Effector memory CD8-positive, alpha-beta T cell (primary cell): ENCODE results near the gene TAS2R60.
"Not testable (repeated sequence)": the region's sequence is repeated elsewhere in the genome, so short reads cannot be mapped to it uniquely, and the experiment has no call there.

ENCODE experiments used
- ATAC-seq: fragments of 150-1000 bp; cut with Tn5 transposase; replicated peaks from 2 replicates; pipeline ENCODE4 v1.10.0; 2021; ENCODE audit warnings: mild to moderate bottlenecking, moderate library complexity
- DNase-seq, 3 experiments: peaks; one replicate each; pipeline ENCODE4 v3.0.0; 2021
- H3K27ac Mint-ChIP-seq, 2 donors: one replicate each; pipeline ENCODE4 v1.8.0; 2022; ENCODE audit warnings: mild to moderate bottlenecking in 2 of 2, mixed read lengths in 2 of 2, moderate library complexity in 2 of 2
- H3K27me3 Mint-ChIP-seq, 2 donors: one replicate each; pipeline ENCODE4 v1.8.0; 2022; ENCODE audit warnings: mixed read lengths in 2 of 2
- H3K36me3 Mint-ChIP-seq: one replicate; pipeline ENCODE4 v1.8.0; 2022; ENCODE audit warnings: mild to moderate bottlenecking, moderate library complexity, mixed read lengths; ENCODE audit not compliant: insufficient read depth
- H3K4me1 Mint-ChIP-seq, 2 donors: one replicate each; pipeline ENCODE4 v1.8.0; 2022; ENCODE audit warnings: low read depth in 2 of 2, mixed read lengths in 2 of 2
- H3K4me3 Mint-ChIP-seq, 2 donors: one replicate each; pipeline ENCODE4 v1.8.0; 2022; ENCODE audit warnings: mild to moderate bottlenecking in 2 of 2, mixed read lengths in 2 of 2, moderate library complexity in 2 of 2
- H3K9me3 Mint-ChIP-seq, 2 donors: one replicate each; pipeline ENCODE4 v1.8.0; 2022; ENCODE audit warnings: mixed read lengths in 2 of 2
- total RNA-seq, 9 experiments: gene quantifications; one replicate each; lab custom pipeline; 2026; lab: John Stamatoyannopoulos, UW

The TAS2R60 gene
- 0 to 2.1 (median 0) reads per million in 9 experiments for total RNA-seq

- Mint-ChIP-seq H3K36me3 (no peaks in the 10 kb centered on the region), H3K27ac (no peak within 1 kb of the TSS), H3K4me3 (no peak within 1 kb of the TSS), H3K27me3 (peaks cover 7 to 9% of the 10 kb centered on the region in 2 donors), H3K9me3 (no peaks in the 10 kb centered on the region), H3K4me1 (no peaks in the 10 kb centered on the region)
- DNase-seq (no peak), ATAC-seq (no peak)
Observed at GRCh38 chr7:143443153-143443552, at the start of gene TAS2R60. TAS2R60 (plus strand) TSS chr7:143443453; CDS start chr7:143443453, 0 bp downstream.

- no peak overlapping the region for H3K27ac Mint-ChIP-seq
- H3K36me3 Mint-ChIP-seq: peaks cover 19% of the 10 kb centered on the region
- peaks cover 17 to 19% of the 10 kb centered on the region in 2 donors for H3K4me1 Mint-ChIP-seq
- H3K27me3 Mint-ChIP-seq: no peaks in the 10 kb centered on the region
- H3K9me3 Mint-ChIP-seq: no peaks in the 10 kb centered on the region
- ATAC-seq (no peak), DNase-seq (no peak)
- no peak overlapping the region for H3K4me3 Mint-ChIP-seq
Observed at GRCh38 chr7:143394068-143394467, 49.2 kb upstream of the TAS2R60 start.

GRCh38 chr7:143394777-143395176, 48.5 kb upstream of the TAS2R60 start:
- Mint-ChIP-seq H3K36me3 (peaks cover 19% of the 10 kb centered on the region), H3K4me3 (no peak overlapping the region), H3K27me3 (no peaks in the 10 kb centered on the region), H3K4me1 (peaks cover 13 to 16% of the 10 kb centered on the region in 2 donors), H3K9me3 (no peaks in the 10 kb centered on the region), H3K27ac (peak overlapping the region in 1 of 2 donors; percentile 83)
- ATAC-seq: no peak
- DNase-seq: no peak

- H3K27ac Mint-ChIP-seq: peak overlapping the region in 1 of 2 donors; percentile 83
- peaks cover 10 to 15% of the 10 kb centered on the region in 2 donors for H3K4me1 Mint-ChIP-seq
- H3K4me3 Mint-ChIP-seq: peak overlapping the region in 1 of 2 donors; percentile 7
- H3K9me3 Mint-ChIP-seq: no peaks in the 10 kb centered on the region
- DNase-seq (no peak), ATAC-seq (peak; percentile 50)
- peaks cover 12% of the 10 kb centered on the region for H3K36me3 Mint-ChIP-seq
- no peaks in the 10 kb centered on the region for H3K27me3 Mint-ChIP-seq
Observed at GRCh38 chr7:143395187-143396149, 47.8 kb upstream of the TAS2R60 start.

GRCh38 chr7:143396182-143396581, 47.1 kb upstream of the TAS2R60 start:
- ATAC-seq: no peak
- Mint-ChIP-seq H3K4me3 (no peak overlapping the region), H3K4me1 (peaks cover 10 to 15% of the 10 kb centered on the region in 2 donors), H3K27me3 (no peaks in the 10 kb centered on the region), H3K9me3 (no peaks in the 10 kb centered on the region), H3K27ac (no peak overlapping the region), H3K36me3 (peaks cover 6% of the 10 kb centered on the region)
- DNase-seq: no peak

GRCh38 chr7:143396625-143397556, 46.4 kb upstream of the TAS2R60 start:
- ATAC-seq (no peak), DNase-seq (no peak)
- H3K27ac Mint-ChIP-seq: no peak overlapping the region
- peaks cover 10 to 15% of the 10 kb centered on the region in 2 donors for H3K4me1 Mint-ChIP-seq
- H3K27me3 Mint-ChIP-seq: no peaks in the 10 kb centered on the region
- H3K9me3 Mint-ChIP-seq: no peaks in the 10 kb centered on the region
- H3K36me3 Mint-ChIP-seq: peaks cover 3% of the 10 kb centered on the region
- no peak overlapping the region for H3K4me3 Mint-ChIP-seq

- H3K36me3 Mint-ChIP-seq: peaks cover 3% of the 10 kb centered on the region
- DNase-seq (no peak), ATAC-seq (no peak)
- peaks cover 10 to 14% of the 10 kb centered on the region in 2 donors for H3K4me1 Mint-ChIP-seq
- H3K9me3 Mint-ChIP-seq: no peaks in the 10 kb centered on the region
- H3K4me3 Mint-ChIP-seq: no peak overlapping the region
- H3K27me3 Mint-ChIP-seq: no peaks in the 10 kb centered on the region
- no peak overlapping the region for H3K27ac Mint-ChIP-seq
Observed at GRCh38 chr7:143397710-143398530, 45.3 kb upstream of the TAS2R60 start.

- Mint-ChIP-seq H3K27me3 (no peaks in the 10 kb centered on the region), H3K4me3 (no peak overlapping the region), H3K4me1 (peaks cover 8 to 10% of the 10 kb centered on the region in 2 donors), H3K27ac (no peak overlapping the region), H3K36me3 (peaks cover 3% of the 10 kb centered on the region), H3K9me3 (no peaks in the 10 kb centered on the region)
- DNase-seq: no peak
- ATAC-seq: no peak
Observed at GRCh38 chr7:143398616-143399015, 44.6 kb upstream of the TAS2R60 start.

GRCh38 chr7:143399151-143399550, 44.1 kb upstream of the TAS2R60 start:
- DNase-seq: no peak
- peaks cover 5 to 7% of the 10 kb centered on the region in 2 donors for H3K4me1 Mint-ChIP-seq
- H3K9me3 Mint-ChIP-seq: no peaks in the 10 kb centered on the region
- ATAC-seq: no peak
- H3K27ac Mint-ChIP-seq: no peak overlapping the region
- peaks cover 3% of the 10 kb centered on the region for H3K36me3 Mint-ChIP-seq
- no peaks in the 10 kb centered on the region for H3K27me3 Mint-ChIP-seq
- H3K4me3 Mint-ChIP-seq: no peak overlapping the region

GRCh38 chr7:143399642-143400041, 43.6 kb upstream of the TAS2R60 start:
- H3K9me3 Mint-ChIP-seq: no peaks in the 10 kb centered on the region
- no peak overlapping the region for H3K4me3 Mint-ChIP-seq
- H3K36me3 Mint-ChIP-seq: peaks cover 3% of the 10 kb centered on the region
- ATAC-seq (no peak), DNase-seq (no peak)
- no peaks in the 10 kb centered on the region for H3K27me3 Mint-ChIP-seq
- H3K27ac Mint-ChIP-seq: no peak overlapping the region
- peaks cover 5 to 7% of the 10 kb centered on the region in 2 donors for H3K4me1 Mint-ChIP-seq

- Mint-ChIP-seq H3K4me1 (peaks cover 5 to 10% of the 10 kb centered on the region in 2 donors), H3K9me3 (no peaks in the 10 kb centered on the region), H3K4me3 (no peak overlapping the region), H3K27me3 (no peaks in the 10 kb centered on the region), H3K36me3 (peaks cover 5% of the 10 kb centered on the region), H3K27ac (peak overlapping the region in 1 of 2 donors; percentile 41)
- ATAC-seq: no peak
- DNase-seq: no peak
Observed at GRCh38 chr7:143401265-143401664, 42.0 kb upstream of the TAS2R60 start.

GRCh38 chr7:143402233-143402632, 41.0 kb upstream of the TAS2R60 start:
- H3K4me3 Mint-ChIP-seq, ATAC-seq, H3K9me3 Mint-ChIP-seq, H3K27ac Mint-ChIP-seq, H3K36me3 Mint-ChIP-seq, DNase-seq, H3K27me3 Mint-ChIP-seq: not testable (repeated sequence)
- H3K4me1 Mint-ChIP-seq: peaks cover 8 to 17% of the 10 kb centered on the region in 2 donors
